HG03108 (cell line): Measurements from ENCODE around the gene AZIN2.
A peak's percentile ranks its signal among the peaks of the same experiment; 100 is the strongest.
"Not testable (repeated sequence)": the region's sequence is repeated elsewhere in the genome, so short reads cannot be mapped to it uniquely, and the experiment has no call there.

ENCODE experiments used
- ATAC-seq: cut with Tn5 transposase; IDR thresholded peaks from one replicate; pipeline ENCODE4 v1.9.1; 2021; ENCODE audit warnings: moderate library complexity; ENCODE audit not compliant: unreplicated experiment

AZIN2 gene

GRCh38 chr1:33126411-33127000 lies 45.6 kb downstream of the AZIN2 start:
- no peak for ATAC-seq

GRCh38 chr1:33127001-33127823 lies 46.3 kb downstream of the AZIN2 start:
- ATAC-seq, result peak; percentile 96

GRCh38 chr1:33128781-33129180 lies 47.8 kb downstream of the AZIN2 start:
- ATAC-seq, result no peak

GRCh38 chr1:33130297-33130696 lies 49.3 kb downstream of the AZIN2 start:
- ATAC-seq, result no peak

GRCh38 chr1:33131191-33131590 lies 50.2 kb downstream of the AZIN2 start:
- ATAC-seq, result no peak

DNA sequence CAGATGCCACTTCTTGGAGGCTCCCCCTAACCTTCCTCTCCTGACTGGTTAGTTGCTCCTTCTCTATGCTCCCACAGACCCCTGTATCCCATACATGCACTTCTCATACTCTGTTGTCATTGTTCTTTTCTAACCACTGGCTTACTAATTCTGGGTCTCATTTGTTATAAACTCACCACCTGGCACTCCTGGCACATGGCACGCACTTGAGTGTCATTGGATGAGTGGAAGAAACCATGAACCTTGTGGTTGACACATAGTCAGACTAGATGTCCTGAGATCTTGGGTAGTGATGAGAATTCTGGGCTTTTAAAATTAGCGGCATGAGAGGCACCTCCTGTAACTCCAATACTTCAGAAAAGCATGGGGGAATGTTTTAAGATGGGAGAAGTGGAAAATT lies 51.6 kb downstream of the AZIN2 start:
- ATAC-seq, result no peak

DNA sequence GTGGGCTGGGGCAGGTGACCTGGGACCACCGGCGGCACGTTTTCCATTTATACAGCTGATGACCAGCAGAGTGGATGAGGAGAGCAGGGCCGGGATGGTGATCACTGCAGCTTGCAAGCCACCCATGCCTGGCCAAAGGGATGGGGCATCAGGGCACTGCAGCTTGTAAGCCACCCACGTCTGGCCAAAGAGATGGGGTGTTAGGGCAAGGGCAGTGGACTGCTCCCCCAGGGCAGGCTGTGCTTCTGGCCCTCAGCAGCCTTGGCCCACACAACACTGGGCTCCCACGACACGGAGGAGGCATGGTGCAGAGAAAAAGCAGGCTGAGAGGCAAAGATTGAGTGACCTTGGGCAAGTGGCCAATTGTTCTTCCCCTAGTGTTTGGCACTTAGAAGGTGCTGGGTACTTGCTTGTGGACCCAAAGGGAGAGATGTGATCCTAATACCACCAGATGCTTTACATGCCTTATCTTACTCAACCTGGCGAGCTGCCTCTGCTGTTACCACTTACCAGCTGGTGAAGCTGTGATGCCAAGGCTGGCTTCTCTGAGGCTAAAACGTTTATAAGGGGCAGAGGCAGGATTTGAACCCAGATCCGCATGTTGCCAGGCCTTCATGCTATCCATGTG lies 52.6 kb downstream of the AZIN2 start:
- no peak for ATAC-seq

- not testable (repeated sequence) for ATAC-seq
Measured at GRCh38 chr1:33136041-33136440, 55.1 kb downstream of the AZIN2 start.

GRCh38 chr1:33137800-33138199 lies 56.8 kb downstream of the AZIN2 start:
- no peak for ATAC-seq

DNA sequence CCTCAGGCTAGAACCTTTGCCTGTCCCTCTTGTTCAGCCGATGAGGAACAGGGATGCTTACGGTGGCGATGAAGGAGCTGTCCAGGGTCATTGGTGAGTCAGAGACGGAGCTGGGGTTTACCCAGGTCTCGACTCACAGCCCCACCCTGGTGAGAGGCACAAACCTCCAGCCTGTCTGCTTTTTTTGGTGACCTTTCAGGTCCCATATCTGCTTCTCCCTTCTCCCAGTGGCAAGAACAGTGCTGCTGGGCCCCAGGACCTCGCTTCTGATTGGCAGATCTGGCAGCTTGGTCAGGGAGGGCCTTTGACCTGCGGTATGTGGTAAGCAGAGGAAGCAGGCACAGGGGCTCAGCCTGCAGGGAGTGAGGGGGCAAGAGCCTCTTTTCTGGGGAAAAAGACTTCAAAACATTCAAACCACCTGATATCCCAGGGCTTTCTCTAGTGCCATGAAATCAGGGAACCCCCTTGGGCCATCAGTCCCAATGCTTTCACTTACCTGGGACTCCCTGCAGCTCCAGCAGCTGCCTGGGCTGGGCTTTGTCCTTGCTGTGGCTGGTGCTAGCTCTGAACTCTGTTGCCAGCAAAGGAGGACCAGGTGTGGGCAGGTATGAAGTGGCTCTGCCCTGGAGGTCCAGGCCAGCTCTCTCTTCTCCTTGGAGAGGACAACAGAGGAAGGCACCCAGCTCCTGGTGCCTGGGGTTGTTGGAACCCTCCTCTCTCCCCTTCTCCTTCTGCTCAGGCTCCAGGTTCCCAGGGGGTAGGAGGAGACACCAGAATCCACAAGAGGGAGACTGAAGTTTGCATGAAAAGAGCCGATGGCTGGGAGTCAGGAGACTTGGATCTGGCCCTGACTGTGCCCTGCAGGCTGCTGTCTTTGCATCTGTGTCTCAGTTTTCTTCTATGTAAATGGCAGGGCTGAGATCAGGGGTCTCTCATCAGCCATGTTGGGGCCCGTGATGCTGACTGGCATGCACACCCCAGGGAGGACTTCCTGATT lies 59.5 kb downstream of the AZIN2 start:
- no peak for ATAC-seq

- no peak for ATAC-seq
Measured at GRCh38 chr1:33141216-33141615, 60.3 kb downstream of the AZIN2 start.

GRCh38 chr1:33141781-33142180 lies 60.8 kb downstream of the AZIN2 start:
- no peak for ATAC-seq

DNA sequence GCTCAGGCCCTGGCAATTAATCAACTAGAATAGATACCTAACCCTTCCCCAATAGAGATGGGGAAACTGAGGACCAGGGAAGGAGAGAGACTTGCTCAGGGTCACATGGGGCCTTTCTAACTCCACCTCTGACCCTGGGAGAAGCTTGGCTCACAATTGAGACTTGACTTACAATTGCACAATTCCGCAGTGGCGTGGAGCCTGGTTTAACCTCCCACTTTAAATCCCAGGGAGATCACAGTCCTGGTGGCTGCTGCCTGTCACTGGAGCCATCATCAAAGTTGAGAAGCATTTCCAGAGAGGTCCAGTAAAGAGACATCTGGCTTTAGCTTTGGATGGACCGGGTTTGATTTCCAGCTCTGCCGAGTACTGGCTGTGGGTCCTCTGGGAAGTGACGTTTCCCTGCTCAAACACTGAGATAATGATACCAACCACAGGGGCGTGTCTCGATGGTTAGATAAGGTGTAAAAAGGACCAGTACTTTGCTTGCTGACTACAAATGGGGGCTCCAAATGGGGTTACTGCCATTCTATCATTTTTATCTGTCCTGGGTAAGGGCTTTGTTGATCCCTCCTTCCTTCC lies 61.6 kb downstream of the AZIN2 start:
- ATAC-seq, result no peak

GRCh38 chr1:33143176-33143575 lies 62.2 kb downstream of the AZIN2 start:
- ATAC-seq, result no peak

- no peak for ATAC-seq
Measured at GRCh38 chr1:33143698-33144097, 62.7 kb downstream of the AZIN2 start.

GRCh38 chr1:33146003-33146402 lies 65.0 kb downstream of the AZIN2 start:
- ATAC-seq, result no peak

GRCh38 chr1:33147275-33147996 lies 66.5 kb downstream of the AZIN2 start:
- no peak for ATAC-seq

DNA sequence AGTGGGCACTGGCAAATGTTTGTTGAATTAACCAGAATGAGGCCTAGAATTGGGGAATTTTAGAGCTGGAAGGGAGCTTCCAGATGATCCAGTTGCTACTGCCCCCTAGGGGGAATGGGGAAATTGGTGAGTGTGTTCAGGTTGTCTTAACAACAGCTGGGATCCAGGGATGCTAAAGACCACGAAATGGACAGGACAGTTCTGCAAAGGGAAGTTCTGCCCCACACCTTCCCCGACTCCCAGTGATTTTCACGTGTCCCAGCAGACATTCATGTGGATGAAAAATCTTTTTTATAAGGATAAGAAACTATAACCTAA lies 67.0 kb downstream of the AZIN2 start:
- no peak for ATAC-seq

DNA sequence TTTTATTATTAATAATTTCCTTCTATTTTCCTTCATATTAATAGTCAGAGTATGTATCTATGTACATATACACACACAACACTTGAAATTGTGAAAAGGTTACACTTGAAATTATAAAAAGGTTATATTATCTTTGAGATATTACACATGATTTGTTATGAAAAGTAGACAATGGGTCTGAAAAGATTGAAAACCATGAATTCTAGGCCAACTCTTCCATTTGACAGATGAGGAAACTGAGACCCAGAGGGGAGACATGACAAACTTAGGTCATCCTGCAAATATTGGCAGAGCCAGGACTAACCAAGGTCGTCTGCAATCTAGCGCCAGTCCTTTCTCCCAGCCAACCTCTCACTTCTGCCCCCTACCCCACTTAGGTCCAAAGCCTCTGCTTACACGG lies 67.7 kb downstream of the AZIN2 start:
- ATAC-seq, result no peak
